ENCODE results near the gene IMPA2.
"Not testable (repeated sequence)": the region's sequence is repeated elsewhere in the genome, so short reads cannot be mapped to it uniquely, and the experiment has no call there.

The IMPA2 gene

GRCh38 chr18:12065397-12065796 is 84.1 kb downstream of the IMPA2 start:
- H3K27me3 ChIP-seq (ENCODE audit: low read length), result no peaks in the 10 kb centered on the region
- no peaks in the 10 kb centered on the region for H3K36me3 ChIP-seq (ENCODE audit: low read length)
- no peaks in the 10 kb centered on the region for H3K79me2 ChIP-seq (ENCODE audit: insufficient read depth, low read length)
- no peak overlapping the region for H3K4me3 ChIP-seq (ENCODE audit: insufficient read depth, low read length, poor library complexity, severe bottlenecking)
- no peaks in the 10 kb centered on the region for H4K20me1 ChIP-seq (ENCODE audit: low read depth, low read length)
- no peak overlapping the region for H3K27ac ChIP-seq (ENCODE audit: low read depth, low read length)
- no peak for TF ChIP-seq CTCF (IDR thresholded peaks at IDR 0.05; ENCODE audit: insufficient read depth, low read length, poor library complexity, severe bottlenecking)
- no peak for TF ChIP-seq EZH2phosphoT487 (conservative IDR thresholded peaks at IDR 0.05; ENCODE audit: low read length)
- no peaks in the 10 kb centered on the region for H3K9me2 ChIP-seq (replicated peaks; ENCODE audit: insufficient read depth, low read length)
- H3K9me3 ChIP-seq (ENCODE audit: insufficient read depth, low read length), result no peaks in the 10 kb centered on the region
- no peak overlapping the region for H3K4me2 ChIP-seq (ENCODE audit: low read depth, low read length, poor library complexity, severe bottlenecking)
- H3F3A ChIP-seq (ENCODE audit: insufficient read depth), result no peaks in the 10 kb centered on the region
- no peak overlapping the region for H2AFZ ChIP-seq (ENCODE audit: low read depth, low read length, severe bottlenecking)
- H3K9ac ChIP-seq (ENCODE audit: low read length), result no peak overlapping the region

- H4K20me1 ChIP-seq (ENCODE audit: low read depth, low read length), result no peaks in the 10 kb centered on the region
- H2AFZ ChIP-seq (ENCODE audit: low read depth, low read length, severe bottlenecking), result no peak overlapping the region
- H3K36me3 ChIP-seq (ENCODE audit: low read length), result no peaks in the 10 kb centered on the region
- H3F3A ChIP-seq (ENCODE audit: insufficient read depth), result no peaks in the 10 kb centered on the region
- H3K9me3 ChIP-seq (ENCODE audit: insufficient read depth, low read length), result no peaks in the 10 kb centered on the region
- no peaks in the 10 kb centered on the region for H3K79me2 ChIP-seq (ENCODE audit: insufficient read depth, low read length)
- no peak for TF ChIP-seq CTCF (IDR thresholded peaks at IDR 0.05; ENCODE audit: insufficient read depth, low read length, poor library complexity, severe bottlenecking)
- no peak for TF ChIP-seq EZH2phosphoT487 (conservative IDR thresholded peaks at IDR 0.05; ENCODE audit: low read length)
- H3K27ac ChIP-seq (ENCODE audit: low read depth, low read length), result no peak overlapping the region
- H3K4me3 ChIP-seq (ENCODE audit: insufficient read depth, low read length, poor library complexity, severe bottlenecking), result no peak overlapping the region
- no peaks in the 10 kb centered on the region for H3K27me3 ChIP-seq (ENCODE audit: low read length)
- H3K4me2 ChIP-seq (ENCODE audit: low read depth, low read length, poor library complexity, severe bottlenecking), result no peak overlapping the region
- H3K9ac ChIP-seq (ENCODE audit: low read length), result no peak overlapping the region
- H3K9me2 ChIP-seq (replicated peaks; ENCODE audit: insufficient read depth, low read length), result no peaks in the 10 kb centered on the region
Observed at GRCh38 chr18:12066910-12067511, 85.7 kb downstream of the IMPA2 start.

- H3K4me3 ChIP-seq (ENCODE audit: insufficient read depth, low read length, poor library complexity, severe bottlenecking), result no peak overlapping the region
- H3K9me2 ChIP-seq (replicated peaks; ENCODE audit: insufficient read depth, low read length), result no peaks in the 10 kb centered on the region
- H3K9ac ChIP-seq (ENCODE audit: low read length), result no peak overlapping the region
- H3K4me2 ChIP-seq (ENCODE audit: low read depth, low read length, poor library complexity, severe bottlenecking), result no peak overlapping the region
- no peak overlapping the region for H2AFZ ChIP-seq (ENCODE audit: low read depth, low read length, severe bottlenecking)
- H3K27me3 ChIP-seq (ENCODE audit: low read length), result no peaks in the 10 kb centered on the region
- TF ChIP-seq CTCF (IDR thresholded peaks at IDR 0.05; ENCODE audit: insufficient read depth, low read length, poor library complexity, severe bottlenecking), result no peak
- TF ChIP-seq EZH2phosphoT487 (conservative IDR thresholded peaks at IDR 0.05; ENCODE audit: low read length), result no peak
- H3K27ac ChIP-seq (ENCODE audit: low read depth, low read length), result no peak overlapping the region
- no peaks in the 10 kb centered on the region for H3K36me3 ChIP-seq (ENCODE audit: low read length)
- H3K9me3 ChIP-seq (ENCODE audit: insufficient read depth, low read length), result no peaks in the 10 kb centered on the region
- no peaks in the 10 kb centered on the region for H3K79me2 ChIP-seq (ENCODE audit: insufficient read depth, low read length)
- H4K20me1 ChIP-seq (ENCODE audit: low read depth, low read length), result no peaks in the 10 kb centered on the region
- no peaks in the 10 kb centered on the region for H3F3A ChIP-seq (ENCODE audit: insufficient read depth)
Observed at GRCh38 chr18:12067671-12068070, 86.4 kb downstream of the IMPA2 start.

- not testable (repeated sequence) for H3K9me3 ChIP-seq (ENCODE audit: insufficient read depth, low read length); H3K27ac ChIP-seq (ENCODE audit: low read depth, low read length); H3K4me2 ChIP-seq (ENCODE audit: low read depth, low read length, poor library complexity, severe bottlenecking); H3K9me2 ChIP-seq (replicated peaks; ENCODE audit: insufficient read depth, low read length); H3K4me3 ChIP-seq (ENCODE audit: insufficient read depth, low read length, poor library complexity, severe bottlenecking); H3F3A ChIP-seq (ENCODE audit: insufficient read depth); H3K36me3 ChIP-seq (ENCODE audit: low read length); H3K27me3 ChIP-seq (ENCODE audit: low read length); H2AFZ ChIP-seq (ENCODE audit: low read depth, low read length, severe bottlenecking); H3K9ac ChIP-seq (ENCODE audit: low read length); H3K79me2 ChIP-seq (ENCODE audit: insufficient read depth, low read length); H4K20me1 ChIP-seq (ENCODE audit: low read depth, low read length)
Observed at GRCh38 chr18:12068316-12068949, 87.1 kb downstream of the IMPA2 start.

Measured in SU-DHL-6 (cell line).